ENCODE results near the gene CFAP68. TPM values are rescaled to one million over a fixed set of nuclear protein-coding genes. Genes with fewer than 3 reads are reported as not detected.
A peak's percentile ranks its signal among the peaks of the same experiment; 100 is the strongest.

CFAP68 gene
- total and polyA plus RNA-seq, 2 of the 13 experiments (the other 11 are each of a cell fraction or from before 2014, with no cell fraction given), result 22.2 to 25.6 TPM

- TF ChIP-seq ZNF121 (CRISPR knock-in tag; IDR thresholded peaks at IDR 0.05), result 0 out of 2 replicates have a peak, but pooled peaks have one; percentile 25
- TF ChIP-seq ZSCAN21 (CRISPR knock-in tag; IDR thresholded peaks at IDR 0.05; ENCODE audit: borderline replicate concordance), result peak; percentile 48; the same call in 1 of the 2 replicates
- peak; percentile 89 for TF ChIP-seq ZNF792 (CRISPR knock-in tag; IDR thresholded peaks at IDR 0.05)
- TF ChIP-seq SP4 (CRISPR knock-in tag; IDR thresholded peaks at IDR 0.05), result peak; percentile 90
- no peak for TF ChIP-seq FIP1L1 (IDR thresholded peaks at IDR 0.05; ENCODE audit: borderline replicate concordance, insufficient read depth, low read depth, low read length)
- no peak for TF ChIP-seq TCF12 (IDR thresholded peaks at IDR 0.05)
- TF ChIP-seq TCF12 (CRISPR knock-in tag; IDR thresholded peaks at IDR 0.05), result peak; percentile 59; the same call in 1 of the 2 replicates
- peak; percentile 96 for TF ChIP-seq HDAC1 (CRISPR knock-in tag; IDR thresholded peaks at IDR 0.05)
- peak; percentile 77 for TF ChIP-seq ERF (CRISPR knock-in tag; IDR thresholded peaks at IDR 0.05)
- TF ChIP-seq RARG (CRISPR knock-in tag; IDR thresholded peaks at IDR 0.05; ENCODE audit: low read depth), result no peak
- TF ChIP-seq ZMAT3 (CRISPR knock-in tag; conservative IDR thresholded peaks at IDR 0.05), result 0 out of 2 replicates have a peak, but pooled peaks have one; percentile 27
- peak; percentile 60; the same call in 1 of the 2 replicates for TF ChIP-seq ZKSCAN8 (CRISPR knock-in tag; IDR thresholded peaks at IDR 0.05; ENCODE audit: borderline replicate concordance)
- peak; percentile 73 for TF ChIP-seq SPEN (CRISPR knock-in tag; IDR thresholded peaks at IDR 0.05; ENCODE audit: low read depth)
- TF ChIP-seq POLR2A (IDR thresholded peaks at IDR 0.05; ENCODE audit: insufficient read depth in 1 of 2, low read depth in 2 of 2, low read length in 2 of 2), result peak; percentile 32 to 69; a peak in 3 of 4 replicates
- peak; percentile 32; the same call in 1 of the 2 replicates for TF ChIP-seq MLX (CRISPR knock-in tag; IDR thresholded peaks at IDR 0.05)
- no peak for TF ChIP-seq DBP (CRISPR knock-in tag; IDR thresholded peaks at IDR 0.05; ENCODE audit: not compliant biosample characterization)
- TF ChIP-seq ZBTB40 (IDR thresholded peaks at IDR 0.05), result no peak
- TF ChIP-seq ZBTB40 (CRISPR knock-in tag; IDR thresholded peaks at IDR 0.05), result no peak
Measured at GRCh38 chr11:111878849-111879636, at the start of gene CFAP68, which contains the start of gene FDXACB1 (continued).
